HepG2 (cell line): ENCODE measurements around the gene PRR35. TPM values are rescaled to one million over a fixed set of nuclear protein-coding genes. Genes with fewer than 3 reads are reported as not detected.

Experiments
- AGO1 ChIP-seq: fragments of 200-400 bp; formaldehyde crosslinking; IDR thresholded peaks from 2 replicates; pipeline ENCODE4 v1.6.1; 2017; ENCODE audit warnings: mild to moderate bottlenecking, low read depth, low read length, moderate library complexity; ENCODE audit not compliant: poor library complexity, severe bottlenecking
- CBFB ChIP-seq: sonication (generic); formaldehyde crosslinking; IDR thresholded peaks from 2 replicates; pipeline ENCODE4 v1.4.0; 2020; ENCODE audit warnings: missing genetic modification reagents
- FOXK2 ChIP-seq: fragments of 450-650 bp; IDR thresholded peaks from 2 replicates; pipeline ENCODE4 v1.6.1; 2016
- HNRNPL ChIP-seq: fragments of 200-400 bp; formaldehyde crosslinking; IDR thresholded peaks from 2 replicates; pipeline ENCODE4 v1.6.1; 2017; ENCODE audit warnings: mild to moderate bottlenecking, low read depth, low read length
- IKZF1 ChIP-seq: fragments of 450-650 bp; IDR thresholded peaks from 2 replicates; pipeline ENCODE4 v1.7.1; 2016
- JUN ChIP-seq: sonication (generic); formaldehyde crosslinking; IDR thresholded peaks from 2 replicates; pipeline ENCODE4 v1.4.0; 2020; ENCODE audit warnings: mild to moderate bottlenecking, missing genetic modification reagents
- KAT7 ChIP-seq: IDR thresholded peaks from 2 replicates; pipeline ENCODE4 v1.6.1; 2018; ENCODE audit warnings: borderline replicate concordance, missing compliant biosample characterization
- KDM1A ChIP-seq: IDR thresholded peaks from 2 replicates; pipeline ENCODE4 v1.6.1; 2016; ENCODE audit warnings: missing compliant biosample characterization
- MEIS2 ChIP-seq: sonication (generic); formaldehyde crosslinking; IDR thresholded peaks from 2 replicates; pipeline ENCODE4 v1.9.0; 2021; ENCODE audit warnings: mild to moderate bottlenecking, missing genetic modification reagents
- NBN ChIP-seq: fragments of 450-650 bp; conservative IDR thresholded peaks from 2 replicates; pipeline ENCODE4 v1.6.1; 2017
- NR0B2 ChIP-seq: sonication (generic); formaldehyde crosslinking; IDR thresholded peaks from 2 replicates; pipeline ENCODE4 v1.4.0; 2020; ENCODE audit warnings: mild to moderate bottlenecking, missing genetic modification reagents
- PATZ1 ChIP-seq: sonication (generic); formaldehyde crosslinking; IDR thresholded peaks from 2 replicates; pipeline ENCODE4 v1.4.0; 2020; ENCODE audit warnings: missing genetic modification reagents
- RBFOX2 ChIP-seq: fragments of 200-400 bp; formaldehyde crosslinking; IDR thresholded peaks from 2 replicates; pipeline ENCODE4 v1.6.1; 2017; ENCODE audit warnings: low read depth, mild to moderate bottlenecking, low read length
- SMAD1 ChIP-seq: sonication (generic); formaldehyde crosslinking; IDR thresholded peaks from 2 replicates; pipeline ENCODE4 v1.4.0; 2020; ENCODE audit warnings: missing genetic modification reagents, low read depth, mild to moderate bottlenecking, borderline replicate concordance
- ZFP37 ChIP-seq: sonication (generic); formaldehyde crosslinking; IDR thresholded peaks from 2 replicates; pipeline ENCODE4 v1.4.0; 2020; ENCODE audit warnings: missing genetic modification reagents, borderline replicate concordance
- ZIK1 ChIP-seq: sonication (generic); formaldehyde crosslinking; IDR thresholded peaks from 2 replicates; pipeline ENCODE4 v1.5.0; 2020; ENCODE audit warnings: mild to moderate bottlenecking, low read depth, missing genetic modification reagents, borderline replicate concordance
- ZMYM2 ChIP-seq: sonication (generic); formaldehyde crosslinking; IDR thresholded peaks from 2 replicates; pipeline ENCODE4 v1.8.0; 2022; ENCODE audit warnings: mild to moderate bottlenecking, missing genetic modification reagents
- ZNF143 ChIP-seq: sonication (generic); formaldehyde crosslinking; IDR thresholded peaks from 2 replicates; pipeline ENCODE4 v1.4.0; 2020; ENCODE audit warnings: missing genetic modification reagents
- ZNF441 ChIP-seq: sonication (generic); formaldehyde crosslinking; IDR thresholded peaks from 2 replicates; pipeline ENCODE4 v1.7.0; 2021; ENCODE audit warnings: missing genetic modification reagents, borderline replicate concordance
- ZNF460 ChIP-seq: sonication (generic); formaldehyde crosslinking; IDR thresholded peaks from 2 replicates; pipeline ENCODE4 v1.5.1; 2020; ENCODE audit warnings: missing genetic modification reagents, mild to moderate bottlenecking, borderline replicate concordance
- ZNF556 ChIP-seq: sonication (generic); formaldehyde crosslinking; IDR thresholded peaks from 2 replicates; pipeline ENCODE4 v1.4.0; 2020; ENCODE audit warnings: mild to moderate bottlenecking, missing genetic modification reagents, borderline replicate concordance
- ZNF570 ChIP-seq: sonication (generic); formaldehyde crosslinking; IDR thresholded peaks from 2 replicates; pipeline ENCODE4 v1.4.0; 2020; ENCODE audit warnings: mild to moderate bottlenecking, missing genetic modification reagents, borderline replicate concordance
- ZNF746 ChIP-seq: sonication (generic); formaldehyde crosslinking; IDR thresholded peaks from 2 replicates; pipeline ENCODE4 v1.8.0; 2022; ENCODE audit warnings: mild to moderate bottlenecking, missing genetic modification reagents
- ZSCAN9 ChIP-seq: IDR thresholded peaks from 2 replicates; pipeline ENCODE4 v1.6.1; 2016; ENCODE audit warnings: borderline replicate concordance
- polyA plus RNA-seq, 8 experiments: library from polyadenylated mRNA; depleted of rRNA in 3 of 8; stranded (reverse) in 7 of 8; unstranded in 1 of 8; fragments of >200 nt; fragmentation: Illumina TruSeq in 4 of 8; extraction: Trizol in 4 of 8; gene quantifications; 2 replicates each; pipeline versions ENCODE4 v1.2.1 to v1.2.3, GENCODE V29; 2011 to 2016; ENCODE audit warnings: low read depth in 4 of 8, missing spikeins in 1 of 8, mixed read lengths in 1 of 8; ENCODE audit not compliant: insufficient read depth in 1 of 8
- total RNA-seq, 5 experiments: library from RNA; depleted of rRNA; stranded (reverse); fragments of >200 nt; fragmentation: Illumina TruSeq; extraction: Trizol; gene quantifications; 2 replicates each; pipeline ENCODE4 v1.2.3, GENCODE V29; 2016; ENCODE audit warnings: low read depth in 1 of 5
- TF ChIP-seq, protein P1 (sequence below): sonication (generic); formaldehyde crosslinking; IDR thresholded peaks from 2 replicates; pipeline ENCODE4 v1.5.0; 2020; ENCODE audit warnings: mild to moderate bottlenecking, missing genetic modification reagents
- TF ChIP-seq, protein P2 (sequence below): sonication (generic); formaldehyde crosslinking; IDR thresholded peaks from 2 replicates; pipeline ENCODE4 v1.8.1; 2023; ENCODE audit warnings: missing genetic modification reagents, mild to moderate bottlenecking, borderline replicate concordance

PRR35 gene
- total and polyA plus RNA-seq, 2 of the 13 experiments (the other 11 are each of a cell fraction or from before 2014, with no cell fraction given) = 0.07 to 0.16 TPM

GRCh38 chr16:527015-527903 is 32.9 kb upstream of the PRR35 start, which contains the start of gene CAPN15 (continued):
- TF ChIP-seq ZMYM2 (peak; percentile 22; the same call in 1 of the 2 replicates), MEIS2 (0 out of 2 replicates have a peak, but pooled peaks have one; percentile 23), IKZF1 (no peak), CBFB (CRISPR knock-in tag) (peak; percentile 37; the same call in 1 of the 2 replicates), SMAD1 (CRISPR knock-in tag) (no peak), ZIK1 (CRISPR knock-in tag) (no peak; the same call in 1 of the 2 replicates), AGO1 (peak; percentile 84), ZNF570 (0 out of 2 replicates have a peak, but pooled peaks have one; percentile 68), HNRNPL (peak; percentile 69; the same call in 1 of the 2 replicates), KDM1A (no peak), KAT7 (CRISPR knock-in tag) (peak; percentile 82; the same call in 1 of the 2 replicates), JUN (no peak), RBFOX2 (peak; percentile 94), PATZ1 (CRISPR knock-in tag) (peak; percentile 49; the same call in 1 of the 2 replicates), ZNF441 (CRISPR knock-in tag) (no peak), NBN (no peak), ZNF746 (CRISPR knock-in tag) (no peak), FOXK2 (no peak), ZNF556 (CRISPR knock-in tag) (peak; percentile 47; the same call in 1 of the 2 replicates), ZNF460 (no peak), ZSCAN9 (CRISPR knock-in tag) (no peak), ZFP37 (CRISPR knock-in tag) (no peak; the same call in 1 of the 2 replicates), ZNF143 (CRISPR knock-in tag) (peak; percentile 91), NR0B2 (CRISPR knock-in tag) (peak; percentile 67; the same call in 1 of the 2 replicates)
- TF ChIP-seq, protein P1, sequence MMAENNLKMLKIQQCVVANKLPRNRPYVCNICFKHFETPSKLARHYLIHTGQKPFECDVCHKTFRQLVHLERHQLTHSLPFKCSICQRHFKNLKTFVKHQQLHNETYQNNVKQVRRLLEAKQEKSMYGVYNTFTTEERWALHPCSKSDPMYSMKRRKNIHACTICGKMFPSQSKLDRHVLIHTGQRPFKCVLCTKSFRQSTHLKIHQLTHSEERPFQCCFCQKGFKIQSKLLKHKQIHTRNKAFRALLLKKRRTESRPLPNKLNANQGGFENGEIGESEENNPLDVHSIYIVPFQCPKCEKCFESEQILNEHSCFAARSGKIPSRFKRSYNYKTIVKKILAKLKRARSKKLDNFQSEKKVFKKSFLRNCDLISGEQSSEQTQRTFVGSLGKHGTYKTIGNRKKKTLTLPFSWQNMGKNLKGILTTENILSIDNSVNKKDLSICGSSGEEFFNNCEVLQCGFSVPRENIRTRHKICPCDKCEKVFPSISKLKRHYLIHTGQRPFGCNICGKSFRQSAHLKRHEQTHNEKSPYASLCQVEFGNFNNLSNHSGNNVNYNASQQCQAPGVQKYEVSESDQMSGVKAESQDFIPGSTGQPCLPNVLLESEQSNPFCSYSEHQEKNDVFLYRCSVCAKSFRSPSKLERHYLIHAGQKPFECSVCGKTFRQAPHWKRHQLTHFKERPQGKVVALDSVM (CRISPR knock-in tag) = no peak; the same call in 1 of the 2 replicates
- TF ChIP-seq, protein P2, sequence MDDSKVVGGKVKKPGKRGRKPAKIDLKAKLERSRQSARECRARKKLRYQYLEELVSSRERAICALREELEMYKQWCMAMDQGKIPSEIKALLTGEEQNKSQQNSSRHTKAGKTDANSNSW (CRISPR knock-in tag) = peak; percentile 89; the same call in 1 of the 2 replicates
